ENCODE measurements around the gene OR9Q1. TPM values are rescaled to one million over a fixed set of nuclear protein-coding genes. Genes with fewer than 3 reads are reported as not detected.

The OR9Q1 gene
- total RNA-seq, result not detected

GRCh38 chr11:58023435-58023931 is at the start of gene OR9Q1:
TSS of gene OR9Q1 (plus strand) at chr11:58023881. CDS start at chr11:58179445, 155,564 bp downstream.

GRCh38 chr11:58030653-58031052 is 7.0 kb downstream of the OR9Q1 start, which contains the start of gene OR6Q1:
TSS of gene OR6Q1 (plus strand) at chr11:58030953. CDS start at chr11:58030953, 0 bp downstream.

GRCh38 chr11:58125469-58125868 is 101.8 kb downstream of the OR9Q1 start, which contains the start of gene OR9I1:
TSS of gene OR9I1 (minus strand) at chr11:58125530. CDS start at chr11:58119444, 6,086 bp downstream.

GRCh38 chr11:58188770-58189169 is 165.1 kb downstream of the OR9Q1 start, which contains the start of gene OR9Q2:
TSS of gene OR9Q2 (plus strand) at chr11:58189070. CDS start at chr11:58190491, 1,421 bp downstream.

GRCh38 chr11:58204042-58204441 is 180.4 kb downstream of the OR9Q1 start, which contains the start of gene OR1S2:
TSS of gene OR1S2 (minus strand) at chr11:58204142. CDS start at chr11:58204142, 0 bp downstream.

GRCh38 chr11:58212420-58212819 is 188.7 kb downstream of the OR9Q1 start, which contains the start of gene OR1S1:
TSS of gene OR1S1 (plus strand) at chr11:58212720.

Small RNA genes within 50 kb of the gene (small RNA-seq; reads per million reads assigned to genes)
- 0 reads per million in 2 donors for gene RNU6-899P

Other genes starting within 250 kb of the OR9Q1 start
- gene OR6Q1, start 7.1 kb downstream of the OR9Q1 start, total RNA-seq, result under 1 TPM in 1 of 2 donors, not detected in 1; 0.34 TPM
- not detected for gene OR9I1, start 101.6 kb downstream of the OR9Q1 start, total RNA-seq
- under 1 TPM in 1 of 2 donors, not detected in 1; 0.34 TPM for gene OR9Q2, start 165.2 kb downstream of the OR9Q1 start, total RNA-seq
- gene OR1S2, start 180.3 kb downstream of the OR9Q1 start, total RNA-seq, result not detected
- gene OR1S1, start 188.8 kb downstream of the OR9Q1 start, total RNA-seq, result under 1 TPM in 1 of 2 donors, not detected in 1; 0.69 TPM
- not detected for gene OR10Q1, start 205.0 kb downstream of the OR9Q1 start, total RNA-seq
- not detected for gene OR10W1, start 244.4 kb downstream of the OR9Q1 start, total RNA-seq

All from melanocyte of skin (primary cell).